ENCODE data around the gene LDB2.
"Not testable (repeated sequence)": the region's sequence is repeated elsewhere in the genome, so short reads cannot be mapped to it uniquely, and the experiment has no call there.

GRCh38 chr4:16628835-16629234, 269.6 kb downstream of the LDB2 start:
- not testable (repeated sequence) for TF ChIP-seq SP1, NFRKB, TARDBP, ZNF384 (IDR thresholded peaks at IDR 0.05)
